AG10803 (cell line): ENCODE data around the gene GAL3ST2.

Source experiments
- DNase-seq: peaks from one replicate; pipeline ENCODE4 v3.0.0; 2010; ENCODE audit warnings: low read depth
- H3K4me3 ChIP-seq: 2 replicates; pipeline ENCODE4 v1.5.1; 2011; ENCODE audit warnings: mild to moderate bottlenecking, low read length, control low read depth
- TF ChIP-seq, protein P1 (sequence below): conservative IDR thresholded peaks from 2 replicates; pipeline ENCODE4 v1.5.1; 2011; ENCODE audit warnings: mild to moderate bottlenecking, low read length, control low read depth, inconsistent platforms

The GAL3ST2 gene

DNA sequence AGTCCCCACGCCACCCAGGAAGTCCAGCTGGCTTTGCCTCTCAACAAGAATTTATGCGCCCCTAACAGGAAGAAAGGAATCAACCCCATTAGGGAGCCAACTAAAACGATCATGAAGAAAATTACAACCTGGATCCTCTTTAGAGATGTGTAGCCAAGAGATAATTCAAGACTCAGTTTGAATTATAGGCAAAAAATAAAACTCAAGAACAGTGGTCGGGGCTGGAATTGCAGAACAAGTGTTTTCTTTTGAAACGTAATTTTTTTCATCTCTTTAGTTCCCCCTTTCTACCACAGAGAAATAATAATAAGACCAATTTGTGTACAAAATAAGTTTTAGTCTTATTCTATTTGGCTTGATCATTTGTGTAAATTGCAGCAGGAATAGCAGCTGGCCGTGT is 59.7 kb downstream of the GAL3ST2 start:
- no peak for DNase-seq
- TF ChIP-seq, protein P1, sequence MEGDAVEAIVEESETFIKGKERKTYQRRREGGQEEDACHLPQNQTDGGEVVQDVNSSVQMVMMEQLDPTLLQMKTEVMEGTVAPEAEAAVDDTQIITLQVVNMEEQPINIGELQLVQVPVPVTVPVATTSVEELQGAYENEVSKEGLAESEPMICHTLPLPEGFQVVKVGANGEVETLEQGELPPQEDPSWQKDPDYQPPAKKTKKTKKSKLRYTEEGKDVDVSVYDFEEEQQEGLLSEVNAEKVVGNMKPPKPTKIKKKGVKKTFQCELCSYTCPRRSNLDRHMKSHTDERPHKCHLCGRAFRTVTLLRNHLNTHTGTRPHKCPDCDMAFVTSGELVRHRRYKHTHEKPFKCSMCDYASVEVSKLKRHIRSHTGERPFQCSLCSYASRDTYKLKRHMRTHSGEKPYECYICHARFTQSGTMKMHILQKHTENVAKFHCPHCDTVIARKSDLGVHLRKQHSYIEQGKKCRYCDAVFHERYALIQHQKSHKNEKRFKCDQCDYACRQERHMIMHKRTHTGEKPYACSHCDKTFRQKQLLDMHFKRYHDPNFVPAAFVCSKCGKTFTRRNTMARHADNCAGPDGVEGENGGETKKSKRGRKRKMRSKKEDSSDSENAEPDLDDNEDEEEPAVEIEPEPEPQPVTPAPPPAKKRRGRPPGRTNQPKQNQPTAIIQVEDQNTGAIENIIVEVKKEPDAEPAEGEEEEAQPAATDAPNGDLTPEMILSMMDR, result no peak
- H3K4me3 ChIP-seq, result no peak overlapping the region

DNA sequence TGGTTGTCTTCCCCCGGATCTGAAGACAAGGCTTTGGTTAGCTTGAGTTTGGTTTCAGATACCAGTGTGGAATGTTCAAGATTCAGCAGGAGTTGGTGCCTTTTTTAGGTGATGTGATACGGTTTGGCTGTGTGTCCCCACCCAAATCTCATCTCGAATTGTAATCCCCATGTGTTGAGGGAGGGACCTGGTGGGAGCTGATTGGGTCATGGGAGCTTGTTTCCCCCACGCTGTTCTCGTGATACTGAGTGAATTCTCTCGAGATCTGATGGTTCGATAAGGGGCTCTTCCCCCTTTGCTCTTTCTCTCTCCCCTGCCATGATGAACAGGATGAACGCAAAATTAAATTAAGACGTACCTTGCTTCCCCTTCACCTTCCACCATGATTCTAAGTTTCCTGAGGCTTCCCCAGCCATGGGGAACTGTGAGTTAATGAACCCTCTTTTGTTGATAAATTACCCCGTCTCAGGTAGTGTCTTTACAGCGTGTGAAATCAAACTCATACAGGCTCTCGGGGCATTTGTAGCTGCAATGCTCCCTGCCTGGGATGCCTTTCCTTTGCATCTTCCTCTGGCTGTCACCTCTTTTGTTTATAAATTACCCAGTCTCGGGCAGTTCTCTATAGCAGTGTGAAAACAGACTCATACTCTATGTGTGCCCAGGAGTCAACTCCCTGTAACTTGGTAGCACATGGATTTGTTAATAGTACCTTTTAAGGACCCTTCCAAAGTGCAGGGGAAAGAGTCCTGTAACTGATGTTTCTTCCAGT is 60.8 kb downstream of the GAL3ST2 start:
- DNase-seq, result no peak
- TF ChIP-seq, protein P1, result no peak
- H3K4me3 ChIP-seq, result no peak overlapping the region

DNA sequence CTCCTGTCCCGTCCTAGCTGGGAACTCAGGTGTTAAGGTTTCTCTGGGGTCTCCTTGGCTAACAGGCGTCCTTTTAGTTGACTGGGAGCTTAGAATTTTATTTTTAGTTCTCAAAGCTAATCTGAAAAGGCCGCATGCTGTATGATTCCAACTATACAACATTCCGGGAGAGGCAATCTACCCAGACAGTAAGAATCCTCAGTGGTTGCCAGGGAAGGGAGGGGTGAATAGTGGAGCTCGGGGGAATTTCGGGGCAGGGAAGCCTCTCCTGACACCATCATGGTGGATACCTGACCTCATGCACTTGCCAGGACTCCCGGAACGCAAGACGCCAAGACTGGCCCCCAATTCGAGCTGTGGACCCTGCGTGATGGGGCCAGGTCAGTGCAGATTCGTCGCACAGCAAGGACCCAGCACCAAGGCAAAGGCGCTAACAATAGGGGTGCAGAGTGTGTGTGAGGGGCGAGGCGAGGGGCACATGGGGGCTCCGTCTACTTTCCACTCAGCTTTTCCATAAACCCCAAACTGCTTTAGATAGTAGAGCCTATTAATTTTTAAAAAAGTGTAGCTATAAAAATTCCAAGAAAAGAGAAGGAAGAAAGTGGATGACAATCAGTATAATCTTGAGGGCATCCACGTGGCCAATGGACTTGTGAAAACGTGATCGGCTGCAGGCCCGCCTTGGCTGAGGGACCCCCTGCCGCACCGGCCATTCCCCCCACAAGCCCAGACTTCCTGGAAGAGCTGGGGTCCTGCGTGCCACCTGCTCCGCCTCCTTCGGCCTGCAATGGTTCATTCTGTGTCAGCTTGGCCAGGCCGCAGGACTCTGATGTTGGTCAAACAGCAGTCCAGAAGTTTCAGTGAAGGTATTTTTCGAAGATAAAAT is 64.8 kb downstream of the GAL3ST2 start:
- no peak for DNase-seq

DNA sequence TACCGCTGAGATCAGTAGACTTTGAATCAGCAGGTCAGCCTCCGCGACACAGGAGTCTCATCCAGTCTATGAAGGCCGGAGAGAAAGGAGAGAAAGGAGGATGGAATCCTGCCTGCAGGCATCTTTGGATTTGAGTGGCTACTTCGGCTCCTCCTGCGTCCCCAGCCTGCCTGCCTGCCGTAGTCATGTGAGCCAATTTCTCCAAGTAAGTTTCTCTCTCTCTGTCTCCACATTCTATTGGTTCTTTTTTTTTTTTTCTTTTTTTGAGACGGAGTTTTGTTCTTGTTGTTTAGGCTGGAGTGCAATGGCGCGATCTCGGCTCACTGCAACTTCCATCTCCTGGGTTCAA is 65.4 kb downstream of the GAL3ST2 start:
- DNase-seq, result no peak
- no peak overlapping the region for H3K4me3 ChIP-seq
- TF ChIP-seq, protein P1, result no peak

More for the DNA sequence above, 64.8 kb downstream of the GAL3ST2 start:
- H3K4me3 ChIP-seq, result no peak overlapping the region
- TF ChIP-seq, protein P1, result no peak

DNA sequence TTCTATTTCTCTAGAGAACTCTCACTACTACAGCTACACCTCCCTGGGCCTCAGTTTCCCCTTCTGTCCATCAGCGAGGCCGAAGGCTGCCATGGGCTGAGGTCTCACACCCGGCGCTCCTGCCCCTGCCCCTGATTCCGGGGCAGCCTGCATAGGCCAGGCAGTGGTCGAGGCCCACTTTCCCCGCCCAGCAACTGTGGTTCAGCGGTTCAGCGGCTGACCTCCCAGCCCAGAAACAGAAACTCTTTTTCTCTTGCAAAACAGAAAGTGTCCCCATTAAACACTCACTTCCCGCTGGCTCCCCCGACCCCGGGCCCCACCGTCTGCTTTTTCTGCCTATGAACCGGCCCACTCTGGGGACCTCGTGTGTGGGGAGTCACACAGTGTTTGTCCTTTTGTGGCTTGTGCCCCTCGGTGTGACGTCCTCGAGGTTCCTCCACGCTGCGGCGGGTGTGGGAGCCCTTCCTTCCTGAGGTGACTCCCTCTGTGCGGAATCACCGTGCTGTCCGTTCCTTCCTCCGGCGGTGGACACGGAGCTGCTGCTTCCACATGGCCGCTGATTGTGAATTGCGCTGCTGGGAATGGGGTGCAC is 66.1 kb downstream of the GAL3ST2 start:
- no peak overlapping the region for H3K4me3 ChIP-seq

DNA sequence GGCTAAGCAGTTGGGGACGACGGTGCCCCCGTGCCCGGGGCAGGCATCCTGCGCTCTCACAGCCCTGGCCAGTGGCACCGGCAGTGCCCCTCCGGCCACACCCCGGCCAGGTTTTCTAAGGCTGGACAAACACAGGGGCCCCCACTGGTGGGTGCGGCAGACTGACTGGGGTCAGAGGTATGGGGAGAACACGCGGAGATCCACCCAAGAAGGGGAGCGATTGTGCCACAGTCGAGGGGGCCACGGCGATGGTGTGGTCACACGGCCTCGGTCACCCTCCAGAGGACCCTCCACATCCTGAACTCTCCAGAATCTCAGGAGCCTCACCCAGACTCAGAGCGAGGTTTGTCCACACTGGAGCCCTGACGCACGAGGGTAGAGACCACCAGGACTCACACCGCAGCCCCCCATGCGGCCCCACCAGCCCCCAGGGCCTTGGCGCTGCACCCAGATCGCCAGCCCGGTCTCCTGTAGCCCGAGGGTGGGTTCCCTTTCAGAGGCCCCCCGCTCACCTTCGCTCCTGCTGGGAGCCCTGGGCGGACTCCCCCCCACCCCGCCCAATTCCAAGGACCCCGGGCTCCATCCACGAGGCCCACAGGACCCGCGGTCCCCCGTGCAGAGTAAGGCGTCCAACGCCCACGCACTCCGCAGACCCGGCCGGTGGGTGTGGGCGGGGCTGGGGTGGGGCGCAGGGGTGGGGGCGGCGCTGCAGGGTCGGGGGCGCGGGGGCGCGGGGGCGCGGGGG is 66.9 kb downstream of the GAL3ST2 start:
- no peak overlapping the region for H3K4me3 ChIP-seq
- DNase-seq, result no peak

More for the DNA sequence above, 66.1 kb downstream of the GAL3ST2 start:
- DNase-seq, result no peak
- TF ChIP-seq, protein P1, result no peak

More for the DNA sequence above, 66.9 kb downstream of the GAL3ST2 start:
- TF ChIP-seq, protein P1, result no peak
